K562 (cell line): ENCODE data around the gene TSSK6. TPM values are rescaled to one million over a fixed set of nuclear protein-coding genes. Genes with fewer than 3 reads are reported as not detected.
A peak's percentile ranks its signal among the peaks of the same experiment; 100 is the strongest.

Source experiments
- CBX1 ChIP-seq: sonication (generic); IDR thresholded peaks from 2 replicates; pipeline ENCODE4 v1.6.1; 2016; ENCODE audit warnings: antibody characterized with exemption, low read depth, mild to moderate bottlenecking
- CXXC5 ChIP-seq: fragments of 250-450 bp; sonication (Bioruptor Pico); IDR thresholded peaks from 2 replicates; pipeline ENCODE4 v1.8.0; 2022; ENCODE audit warnings: inconsistent platforms, mild to moderate bottlenecking, moderate library complexity
- DMBX1 ChIP-seq: fragments of 250-450 bp; sonication (Bioruptor Pico); IDR thresholded peaks from 2 replicates; pipeline ENCODE4 v1.8.0; 2022; ENCODE audit warnings: inconsistent platforms, mild to moderate bottlenecking, moderate library complexity, borderline replicate concordance
- E2F3 ChIP-seq: fragments of 250-450 bp; sonication (Bioruptor Pico); IDR thresholded peaks from 2 replicates; pipeline ENCODE4 v1.4.0; 2020; ENCODE audit warnings: mild to moderate bottlenecking
- E2F6 ChIP-seq, 2 experiments: IDR thresholded peaks; 2 replicates each; pipeline ENCODE4 v1.6.1; 2011; ENCODE audit warnings: borderline replicate concordance in 1 of 2, control low read depth in 1 of 2, low read depth in 1 of 2, low read length in 1 of 2, mild to moderate bottlenecking in 1 of 2, mixed read lengths in 1 of 2, moderate library complexity in 1 of 2; ENCODE audit not compliant: insufficient read depth in 1 of 2, insufficient read length in 1 of 2, poor library complexity in 1 of 2, severe bottlenecking in 1 of 2; ENCODE audit errors: extremely low read depth in 1 of 2
- FOXA3 ChIP-seq, 2 experiments: fragments of 450-650 bp in 1 of 2; sonication (generic) in 1 of 2; formaldehyde crosslinking; IDR thresholded peaks in 1 of 2; conservative IDR thresholded peaks in 1 of 2; 2 replicates each; pipeline versions ENCODE4 v1.4.0 to v1.8.0; 2020 to 2022; ENCODE audit warnings: mild to moderate bottlenecking in 2 of 2, missing genetic modification reagents in 1 of 2
- FOXK2 ChIP-seq, 2 experiments: fragments of 450-650 bp; IDR thresholded peaks in 1 of 2; conservative IDR thresholded peaks in 1 of 2; 2 replicates each; pipeline ENCODE4 v1.6.1; 2016; ENCODE audit warnings: low read depth in 2 of 2, mild to moderate bottlenecking in 1 of 2
- FUS ChIP-seq: fragments of 200-400 bp; formaldehyde crosslinking; optimal IDR thresholded peaks from 2 replicates; pipeline ENCODE3; 2017; ENCODE audit warnings: low read depth, low read length
- HINFP ChIP-seq: fragments of 450-650 bp; conservative IDR thresholded peaks from 2 replicates; pipeline ENCODE4 v1.6.1; 2016; ENCODE audit warnings: missing genetic modification characterization, low read depth, mild to moderate bottlenecking, control low read depth, missing compliant biosample characterization
- LCOR ChIP-seq: sonication (generic); formaldehyde crosslinking; IDR thresholded peaks from 2 replicates; pipeline ENCODE4 v1.8.0; 2022; ENCODE audit warnings: mild to moderate bottlenecking, missing genetic modification reagents
- MTA3 ChIP-seq: fragments of 450-650 bp; formaldehyde crosslinking; IDR thresholded peaks from 2 replicates; pipeline ENCODE4 v1.6.1; 2017; ENCODE audit warnings: mild to moderate bottlenecking, borderline replicate concordance
- NCOA4 ChIP-seq: fragments of 450-650 bp; IDR thresholded peaks from 2 replicates; pipeline ENCODE4 v1.6.1; 2018; ENCODE audit warnings: mild to moderate bottlenecking; ENCODE audit not compliant: partially characterized antibody
- NR3C1 ChIP-seq: sonication (generic); formaldehyde crosslinking; IDR thresholded peaks from 2 replicates; pipeline ENCODE4 v1.8.1; 2022; ENCODE audit warnings: missing genetic modification reagents
- POU5F1 ChIP-seq: fragments of 150-350 bp; IDR thresholded peaks from 2 replicates; pipeline ENCODE4 v1.6.1; 2014; ENCODE audit warnings: borderline replicate concordance, low read length, low read depth, mild to moderate bottlenecking; ENCODE audit not compliant: partially characterized antibody
- RAD51 ChIP-seq: fragments of 450-650 bp; IDR thresholded peaks from 2 replicates; pipeline ENCODE4 v1.7.1; 2016; ENCODE audit warnings: low read depth, mild to moderate bottlenecking, borderline replicate concordance
- SMARCA5 ChIP-seq: fragments of 450-650 bp; IDR thresholded peaks from 2 replicates; pipeline ENCODE4 v1.6.1; 2016
- TEAD4 ChIP-seq, 2 experiments: sonication (generic) in 1 of 2; formaldehyde crosslinking in 1 of 2; IDR thresholded peaks; 2 replicates each; pipeline versions ENCODE4 v1.6.1 to v1.8.0; 2012 to 2022; ENCODE audit warnings: borderline replicate concordance in 1 of 2, inconsistent platforms in 1 of 2, low read length in 1 of 2, mild to moderate bottlenecking in 1 of 2, missing genetic modification reagents in 1 of 2
- U2AF1 ChIP-seq: fragments of 200-400 bp; formaldehyde crosslinking; optimal IDR thresholded peaks from 2 replicates; pipeline ENCODE3; 2017; ENCODE audit warnings: mild to moderate bottlenecking, low read depth, low read length, moderate library complexity
- ZKSCAN3 ChIP-seq: fragments of 250-450 bp; sonication (Bioruptor Pico); IDR thresholded peaks from 2 replicates; pipeline ENCODE4 v1.4.0; 2020
- ZNF444 ChIP-seq: fragments of 250-450 bp; sonication (Bioruptor Pico); IDR thresholded peaks from 2 replicates; pipeline ENCODE4 v1.4.0; 2020; ENCODE audit warnings: mild to moderate bottlenecking, moderate library complexity
- ZNF584 ChIP-seq: fragments of 200-800 bp; sonication (Bioruptor generic); IDR thresholded peaks from 2 replicates; pipeline ENCODE4 v1.6.1; 2016; ENCODE audit warnings: low read depth, mild to moderate bottlenecking, missing genetic modification characterization, missing compliant biosample characterization
- ZNF764 ChIP-seq: fragments of 250-450 bp; sonication (Bioruptor Pico); IDR thresholded peaks from 2 replicates; pipeline ENCODE4 v1.4.0; 2020; ENCODE audit warnings: low read depth, mild to moderate bottlenecking, moderate library complexity
- ZNF780A ChIP-seq: fragments of 250-450 bp; sonication (Bioruptor Pico); IDR thresholded peaks from 2 replicates; pipeline ENCODE4 v1.5.0; 2021; ENCODE audit warnings: mild to moderate bottlenecking
- polyA plus RNA-seq, 8 experiments: library from polyadenylated mRNA; depleted of rRNA in 4 of 8; stranded (reverse) in 5 of 8; unstranded in 3 of 8; fragments of >200 nt; fragmentation: Nextera tagmentation in 2 of 8; fragmentation: Illumina TruSeq in 1 of 8; extraction: Ambion mirVana in 2 of 8; extraction: Trizol in 1 of 8; gene quantifications; 2 replicates each; pipeline versions ENCODE4 v1.2.1 to v1.2.3, GENCODE V29; 2011 to 2014; ENCODE audit warnings: inconsistent platforms in 1 of 8, missing spikeins in 1 of 8
- total RNA-seq, 7 experiments: library from RNA; depleted of rRNA in 6 of 7; stranded (reverse); fragments of >200 nt in 6 of 7; fragmentation: Illumina TruSeq in 2 of 7; extraction: Trizol in 2 of 7; gene quantifications; 2 replicates each; pipeline versions ENCODE4 v1.2.1 to v1.2.3, GENCODE V29; 2011 to 2021; ENCODE audit warnings: low replicate concordance in 1 of 7
- TF ChIP-seq, protein P1 (sequence below): fragments of 450-650 bp; IDR thresholded peaks from 2 replicates; pipeline ENCODE4 v1.6.1; 2014; ENCODE audit warnings: low read depth, mild to moderate bottlenecking, moderate library complexity, borderline replicate concordance

Gene TSSK6
- total and polyA plus RNA-seq, 9 of the 15 experiments (the other 6 are each of a cell fraction or from before 2014, with no cell fraction given) = 0.21 to 2.6 (median 1.5) TPM; not detected in 3

DNA sequence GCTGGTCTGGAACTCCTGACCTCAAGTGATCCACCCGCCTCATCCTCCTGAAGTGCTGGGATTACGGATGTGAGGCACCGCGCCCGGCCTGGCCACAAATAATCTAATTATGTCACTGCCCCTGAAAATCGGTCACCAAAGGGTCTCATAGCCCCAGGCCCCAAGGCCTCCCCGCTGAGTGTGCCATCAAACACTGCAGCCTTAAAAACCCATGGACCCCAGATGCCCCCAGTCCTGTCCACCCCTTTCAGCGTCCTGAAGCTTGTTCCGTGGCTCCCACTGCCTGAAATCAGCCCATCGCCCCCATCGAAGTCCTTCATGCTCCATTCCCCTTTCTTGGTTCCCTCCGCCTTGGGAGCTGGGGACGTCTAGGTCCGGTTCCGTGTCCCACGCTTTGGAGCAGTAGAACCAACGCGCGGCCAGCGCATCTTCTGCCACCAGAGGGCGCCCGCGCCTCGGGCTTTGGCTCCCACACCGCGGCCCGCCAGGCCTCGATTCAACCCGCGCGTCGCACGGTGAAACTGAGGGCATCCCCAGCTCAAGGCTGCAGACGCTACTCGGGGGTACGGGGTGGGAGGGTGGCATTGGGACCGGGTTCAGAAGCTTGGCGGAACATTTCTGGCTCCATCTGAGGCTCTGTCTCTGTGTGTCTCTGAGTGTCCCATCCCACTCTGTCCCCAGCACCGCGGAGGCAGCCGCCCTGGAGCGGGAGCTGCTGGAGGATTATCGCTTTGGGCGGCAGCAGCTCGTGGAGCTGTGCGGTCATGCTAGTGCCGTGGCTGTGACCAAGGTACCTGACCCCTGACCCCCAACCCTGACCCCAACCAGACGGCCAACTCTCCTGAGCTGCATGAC, 16.8 kb upstream of the TSSK6 start (continued):
- TF ChIP-seq ZNF780A (no peak), NCOA4 (no peak), ZNF444 (CRISPR knock-in tag) (no peak), HINFP (tag) (no peak), E2F3 (no peak), RAD51 (no peak), ZKSCAN3 (CRISPR knock-in tag) (no peak), NR3C1 (CRISPR knock-in tag) (no peak), CXXC5 (CRISPR knock-in tag) (peak; percentile 59), E2F6 (IDR thresholded peaks at IDR 0.05; ENCODE audit: borderline replicate concordance in 1 of 2, extremely low read depth in 1 of 2, insufficient read depth in 1 of 2, insufficient read length in 1 of 2, low read depth in 1 of 2, low read length in 1 of 2, poor library complexity in 1 of 2, severe bottlenecking in 1 of 2) (peak; percentile 43 to 73), MTA3 (no peak; the same call in 1 of the 2 replicates), FOXA3 (CRISPR knock-in tag; conservative IDR thresholded peaks at IDR 0.05 in 1 of 2, IDR thresholded peaks at IDR 0.05 in 1 of 2) (no peak), U2AF1 (no peak), DMBX1 (CRISPR knock-in tag) (no peak), ZNF584 (CRISPR knock-in tag) (no peak), ZNF764 (CRISPR knock-in tag) (no peak), FUS (no peak), SMARCA5 (no peak), LCOR (CRISPR knock-in tag) (no peak), CBX1 (no peak), FOXK2 (conservative IDR thresholded peaks at IDR 0.05 in 1 of 2, IDR thresholded peaks at IDR 0.05 in 1 of 2; ENCODE audit: low read depth in 2 of 2) (no peak), TEAD4 (IDR thresholded peaks at IDR 0.05; ENCODE audit: low read length) (no peak), TEAD4 (CRISPR knock-in tag; IDR thresholded peaks at IDR 0.05; ENCODE audit: borderline replicate concordance) (no peak), POU5F1 (no peak)
- TF ChIP-seq, protein P1, sequence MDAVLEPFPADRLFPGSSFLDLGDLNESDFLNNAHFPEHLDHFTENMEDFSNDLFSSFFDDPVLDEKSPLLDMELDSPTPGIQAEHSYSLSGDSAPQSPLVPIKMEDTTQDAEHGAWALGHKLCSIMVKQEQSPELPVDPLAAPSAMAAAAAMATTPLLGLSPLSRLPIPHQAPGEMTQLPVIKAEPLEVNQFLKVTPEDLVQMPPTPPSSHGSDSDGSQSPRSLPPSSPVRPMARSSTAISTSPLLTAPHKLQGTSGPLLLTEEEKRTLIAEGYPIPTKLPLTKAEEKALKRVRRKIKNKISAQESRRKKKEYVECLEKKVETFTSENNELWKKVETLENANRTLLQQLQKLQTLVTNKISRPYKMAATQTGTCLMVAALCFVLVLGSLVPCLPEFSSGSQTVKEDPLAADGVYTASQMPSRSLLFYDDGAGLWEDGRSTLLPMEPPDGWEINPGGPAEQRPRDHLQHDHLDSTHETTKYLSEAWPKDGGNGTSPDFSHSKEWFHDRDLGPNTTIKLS = peak; percentile 36; the same call in 1 of the 2 replicates
